ENCODE results near the gene CD27.
"Not testable (repeated sequence)": the region's sequence is repeated elsewhere in the genome, so short reads cannot be mapped to it uniquely, and the experiment has no call there.

DNA sequence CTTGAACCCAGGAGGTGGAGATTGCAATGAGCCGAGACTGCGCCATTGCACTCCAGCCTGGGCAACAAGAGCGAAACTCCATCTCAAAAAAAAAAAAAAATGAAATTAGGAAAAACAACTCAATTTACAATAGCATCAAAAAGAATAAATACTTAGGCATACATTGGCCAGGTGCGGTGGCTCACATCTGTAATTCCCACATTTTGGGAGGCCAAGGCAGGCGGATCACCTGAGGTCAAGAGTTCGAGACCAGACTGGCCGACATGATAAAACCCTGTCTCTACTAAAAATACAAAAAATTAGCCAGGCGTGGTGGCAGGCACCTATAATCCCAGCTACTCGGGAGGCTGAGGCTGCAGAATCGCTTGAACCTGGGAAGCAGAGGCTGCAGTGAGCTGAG is 17.0 kb upstream of the CD27 start:
- TF ChIP-seq CTCF (IDR thresholded peaks at IDR 0.05; ENCODE audit: insufficient read depth, low read length, poor library complexity, severe bottlenecking); EZH2phosphoT487 (conservative IDR thresholded peaks at IDR 0.05; ENCODE audit: low read length): not testable (repeated sequence)

All from SU-DHL-6 (cell line).